Dendritic cell treated with granulocyte-macrophage colony-stimulating factor and Interleukin-4, amounts not matched to agents 40 ng/mL and 50 ng/mL, for 4 days (primary cell): Measurements from ENCODE around the gene RAB3B.
"Not testable (repeated sequence)": the region's sequence is repeated elsewhere in the genome, so short reads cannot be mapped to it uniquely, and the experiment has no call there.

Source experiments
- H3K27ac Mint-ChIP-seq: one replicate; pipeline ENCODE4 v1.8.0; 2022; ENCODE audit warnings: mild to moderate bottlenecking, mixed read lengths
- H3K27me3 Mint-ChIP-seq: one replicate; pipeline ENCODE4 v1.8.0; 2022; ENCODE audit warnings: mild to moderate bottlenecking, mixed read lengths
- H3K36me3 Mint-ChIP-seq: one replicate; pipeline ENCODE4 v1.8.0; 2022; ENCODE audit warnings: low read depth, mixed read lengths
- H3K4me1 Mint-ChIP-seq: one replicate; pipeline ENCODE4 v1.8.0; 2022; ENCODE audit warnings: low read depth, mixed read lengths
- H3K4me3 Mint-ChIP-seq: one replicate; pipeline ENCODE4 v1.8.0; 2022; ENCODE audit warnings: mild to moderate bottlenecking, moderate library complexity, mixed read lengths
- H3K9me3 Mint-ChIP-seq: one replicate; pipeline ENCODE4 v1.8.0; 2022; ENCODE audit warnings: mixed read lengths
- intact Hi-C: fragments of 100-400 bp; cut with micrococcal nuclease; formaldehyde crosslinking; loops from one replicate; pipeline ENCODE4 v1.15.0; 2022

The RAB3B gene

DNA sequence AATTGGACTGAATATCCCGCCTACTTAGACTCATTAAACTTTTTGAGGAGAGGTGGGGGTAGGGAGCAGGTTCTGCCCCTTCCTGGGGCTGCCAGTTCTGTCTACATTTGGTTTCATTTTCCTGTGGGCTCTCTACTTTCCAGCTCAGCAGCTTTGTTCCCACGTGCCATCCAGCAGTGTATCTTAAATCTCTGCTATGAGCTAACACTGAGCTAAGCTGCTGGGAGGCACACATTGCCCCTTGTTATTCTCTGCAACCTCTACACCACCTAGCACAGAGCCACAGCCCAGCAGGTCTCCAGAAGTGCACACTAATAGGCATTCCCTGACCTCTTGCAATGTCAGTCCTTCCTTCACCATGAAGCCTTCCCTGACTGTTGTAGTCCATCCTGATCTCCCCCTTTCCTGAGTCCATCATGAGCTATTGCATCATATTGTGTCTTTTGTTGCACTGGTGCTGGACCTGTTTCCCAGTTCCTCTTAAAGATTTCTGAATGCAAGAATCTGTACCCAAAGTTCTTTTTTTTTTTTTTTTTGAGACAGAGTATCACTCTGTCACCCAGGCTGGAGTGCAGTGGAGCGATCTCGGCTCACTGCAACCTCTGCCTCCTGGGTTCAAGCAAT, 83.3 kb downstream of the RAB3B start:
- Mint-ChIP-seq H3K4me3 (no peak overlapping the region), H3K9me3 (peaks cover 14% of the 10 kb centered on the region), H3K27me3 (peaks cover 15% of the 10 kb centered on the region), H3K27ac (no peak overlapping the region), H3K36me3 (no peaks in the 10 kb centered on the region), H3K4me1 (peaks cover 6% of the 10 kb centered on the region)
- intact Hi-C loops = no loop called here

DNA sequence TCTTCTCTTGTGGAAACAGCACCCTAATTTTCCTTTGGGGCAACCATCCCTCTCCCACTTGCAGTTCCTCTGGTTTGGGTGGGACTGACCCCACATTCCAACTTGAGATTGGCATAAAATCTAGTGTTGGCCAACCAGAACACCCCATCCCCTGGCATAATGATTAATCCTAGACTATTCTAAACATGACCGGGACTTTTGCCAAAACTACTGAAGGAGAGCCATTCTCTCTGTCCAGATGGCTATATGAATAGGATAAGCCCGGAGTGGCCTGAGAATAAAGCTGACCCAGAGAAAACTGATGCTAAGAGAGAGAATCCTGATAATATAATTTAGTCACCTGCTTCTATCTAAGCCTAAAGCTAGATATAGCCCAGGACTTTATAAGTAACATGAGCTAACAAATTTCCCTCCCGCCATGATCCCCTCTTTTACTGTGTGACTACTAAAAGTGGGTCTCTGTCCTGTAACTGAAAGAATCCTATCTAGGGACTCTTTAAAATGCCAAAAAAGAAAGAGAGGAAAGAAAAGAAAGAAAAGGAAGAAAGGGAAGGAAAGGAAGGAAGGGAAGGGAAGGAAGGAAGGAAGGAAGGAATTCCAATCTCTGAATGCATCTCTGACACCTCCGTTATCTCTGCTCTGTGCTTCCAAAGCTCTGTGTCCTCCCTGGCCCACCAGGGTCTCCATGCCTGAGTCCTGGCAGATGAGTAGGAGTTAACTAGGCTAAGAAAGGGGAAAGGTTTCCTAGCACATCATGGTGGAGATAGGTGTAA, 84.0 kb downstream of the RAB3B start:
- intact Hi-C loops = no loop called here
- Mint-ChIP-seq H3K9me3 (peaks cover 14% of the 10 kb centered on the region), H3K27me3 (peaks cover 19% of the 10 kb centered on the region), H3K4me1 (peaks cover 6% of the 10 kb centered on the region), H3K4me3 (no peak overlapping the region), H3K36me3 (no peaks in the 10 kb centered on the region), H3K27ac (no peak overlapping the region)

DNA sequence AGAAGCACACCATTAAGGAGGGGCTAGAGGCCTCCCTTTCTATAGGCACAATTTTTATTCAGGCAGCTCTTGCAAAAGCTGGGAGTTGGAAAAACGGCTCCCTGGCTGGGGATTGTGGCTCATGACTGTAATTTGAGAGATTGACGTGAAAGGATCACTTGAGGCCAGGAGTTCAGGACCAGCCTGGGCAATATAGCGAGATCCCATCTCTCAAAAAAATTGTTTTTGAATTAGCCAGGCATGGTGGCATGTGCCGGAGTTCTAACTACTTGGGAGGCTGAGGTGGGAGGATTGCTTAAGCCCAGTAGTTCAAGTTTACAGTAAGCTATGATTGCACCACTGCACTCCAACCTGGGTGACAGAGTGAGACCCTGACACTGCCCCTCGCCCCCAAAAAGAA, 88.0 kb downstream of the RAB3B start:
- Mint-ChIP-seq H3K4me1 (peaks cover 5% of the 10 kb centered on the region), H3K27me3 (peaks cover 27% of the 10 kb centered on the region), H3K4me3 (no peak overlapping the region), H3K27ac (no peak overlapping the region), H3K36me3 (no peaks in the 10 kb centered on the region), H3K9me3 (peaks cover 14% of the 10 kb centered on the region)
- intact Hi-C loops = no loop called here

- intact Hi-C loops = no loop called here
- Mint-ChIP-seq H3K4me1 (no peaks in the 10 kb centered on the region), H3K36me3 (no peaks in the 10 kb centered on the region), H3K27me3 (peaks cover 36% of the 10 kb centered on the region), H3K27ac (no peak overlapping the region), H3K4me3 (no peak overlapping the region), H3K9me3 (peaks cover 4% of the 10 kb centered on the region)
These were observed 89.3 kb downstream of the RAB3B start for GRCh38 chr1:51901151-51901550.

DNA sequence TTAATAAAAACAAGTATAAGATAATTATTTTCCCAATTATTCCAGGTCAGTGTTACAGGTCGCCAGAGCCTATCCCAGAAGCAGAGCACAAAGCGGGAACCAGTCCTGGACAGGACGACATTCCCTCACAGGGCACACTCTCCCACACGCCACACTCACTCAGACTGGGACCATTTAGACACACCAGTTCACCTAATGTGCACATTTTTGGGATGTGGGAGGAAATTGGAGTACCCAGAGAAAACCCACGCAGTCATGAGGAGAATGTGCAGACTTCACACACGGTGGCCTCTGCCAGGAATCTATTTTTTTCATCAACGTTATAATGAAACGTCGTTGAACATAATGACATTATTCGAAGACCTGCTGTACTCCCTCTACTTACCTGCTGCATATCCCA, 91.5 kb downstream of the RAB3B start:
- H3K4me3 Mint-ChIP-seq = no peak overlapping the region
- no peaks in the 10 kb centered on the region for H3K9me3 Mint-ChIP-seq
- no peaks in the 10 kb centered on the region for H3K36me3 Mint-ChIP-seq
- H3K27me3 Mint-ChIP-seq = peaks cover 42% of the 10 kb centered on the region
- no peak overlapping the region for H3K27ac Mint-ChIP-seq
- intact Hi-C loops = no loop called here
- H3K4me1 Mint-ChIP-seq = no peaks in the 10 kb centered on the region

DNA sequence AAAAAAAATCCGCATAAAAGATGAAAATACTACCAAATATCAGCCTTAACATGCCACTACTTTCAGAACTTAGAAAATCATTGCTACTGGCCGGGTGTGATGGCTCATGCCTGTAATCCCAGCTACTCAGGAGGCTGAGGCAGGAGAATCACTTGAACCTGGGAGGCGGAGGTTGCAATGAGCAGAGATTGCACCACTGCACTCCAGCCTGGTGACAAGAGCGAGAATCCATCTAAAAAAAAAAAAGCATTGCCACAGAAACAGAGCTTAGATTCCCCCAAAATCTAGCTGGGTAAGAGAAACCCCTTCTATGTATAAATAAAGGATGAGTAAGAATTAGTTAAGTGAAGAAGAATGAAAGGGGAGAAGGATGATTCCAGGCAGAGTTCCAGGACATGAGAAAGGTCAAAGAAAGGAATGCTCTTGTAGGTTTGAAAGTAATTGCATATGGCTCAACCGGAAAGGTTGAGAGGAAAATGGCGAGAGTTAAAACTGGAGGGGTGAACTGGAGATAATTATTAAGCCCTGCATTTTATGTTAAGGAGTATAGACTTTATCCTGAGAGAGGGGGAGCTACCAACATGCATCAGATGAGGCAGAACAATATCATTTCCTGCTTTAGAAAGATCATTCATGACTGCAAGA, 92.3 kb downstream of the RAB3B start:
- intact Hi-C loops = no loop called here
- no peak overlapping the region for H3K27ac Mint-ChIP-seq
- H3K36me3 Mint-ChIP-seq = no peaks in the 10 kb centered on the region
- H3K4me1 Mint-ChIP-seq = no peaks in the 10 kb centered on the region
- H3K9me3 Mint-ChIP-seq = no peaks in the 10 kb centered on the region
- no peak overlapping the region for H3K4me3 Mint-ChIP-seq
- peaks cover 46% of the 10 kb centered on the region for H3K27me3 Mint-ChIP-seq

- intact Hi-C loops = loop anchor here (1.0 kb wide), 1 partner anchor 105 kb away; no protein-coding TSS in a partner anchor
- no peaks in the 10 kb centered on the region for H3K9me3 Mint-ChIP-seq
- H3K27ac Mint-ChIP-seq = no peak overlapping the region
- no peak overlapping the region for H3K4me3 Mint-ChIP-seq
- no peaks in the 10 kb centered on the region for H3K36me3 Mint-ChIP-seq
- no peaks in the 10 kb centered on the region for H3K4me1 Mint-ChIP-seq
- peaks cover 47% of the 10 kb centered on the region for H3K27me3 Mint-ChIP-seq
These were observed 92.8 kb downstream of the RAB3B start for GRCh38 chr1:51897699-51898031.

DNA sequence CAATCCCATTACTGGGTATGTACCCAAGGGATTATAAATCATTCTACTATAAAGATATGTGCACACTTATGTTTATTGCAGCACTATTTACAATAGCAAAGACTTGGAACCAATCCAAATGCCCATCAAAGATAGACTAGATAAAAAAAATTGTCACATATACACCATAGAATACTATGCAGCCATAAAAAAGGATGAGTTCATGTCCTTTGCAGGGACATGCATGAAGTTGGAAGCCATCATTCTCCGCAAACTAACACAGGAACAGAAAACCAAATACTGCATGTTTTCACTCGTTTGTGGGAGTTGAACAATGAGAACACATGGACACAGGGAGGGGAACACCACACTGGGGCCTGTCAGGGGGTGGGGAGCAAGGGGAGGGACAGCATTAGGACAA, 95.8 kb downstream of the RAB3B start:
- H3K36me3 Mint-ChIP-seq, H3K27ac Mint-ChIP-seq, H3K4me3 Mint-ChIP-seq, H3K4me1 Mint-ChIP-seq, H3K9me3 Mint-ChIP-seq, intact Hi-C loops: not testable (repeated sequence)
- H3K27me3 Mint-ChIP-seq = peaks cover 65% of the 10 kb centered on the region

GRCh38 chr1:51878616-51879336, 111.7 kb downstream of the RAB3B start, which contains the start of gene NRDC:
Gene NRDC (minus strand): TSS chr1:51878727. CDS start chr1:51878615, 112 bp downstream.
- H3K27me3 Mint-ChIP-seq = peaks cover 14% of the 10 kb centered on the region
- no peak within 1 kb of the TSS for H3K27ac Mint-ChIP-seq
- peaks cover 13% of the 10 kb centered on the region for H3K36me3 Mint-ChIP-seq
- H3K4me1 Mint-ChIP-seq = peaks cover 25% of the 10 kb centered on the region
- H3K4me3 Mint-ChIP-seq = no peak within 1 kb of the TSS
- no peaks in the 10 kb centered on the region for H3K9me3 Mint-ChIP-seq
- intact Hi-C loops = loop anchor here (2.0 kb wide), 1 partner anchor 178 kb away; the partner anchor contains the start of gene BTF3L4

GRCh38 chr1:51878308-51878615, 112.2 kb downstream of the RAB3B start:
- Mint-ChIP-seq H3K36me3 (peaks cover 18% of the 10 kb centered on the region), H3K4me3 (no peak overlapping the region)

GRCh38 chr1:51877434-51878307, 112.8 kb downstream of the RAB3B start:
- Mint-ChIP-seq H3K4me1 (peaks cover 16% of the 10 kb centered on the region), H3K27me3 (peaks cover 12% of the 10 kb centered on the region), H3K27ac (no peak overlapping the region), H3K4me3 (no peak overlapping the region), H3K36me3 (peaks cover 20% of the 10 kb centered on the region), H3K9me3 (no peaks in the 10 kb centered on the region)
- intact Hi-C loops = loop anchor here (2.0 kb wide), 1 partner anchor 179 kb away; the partner anchor contains the start of gene BTF3L4

More at GRCh38 chr1:51878308-51878615, 112.2 kb downstream of the RAB3B start:
- Mint-ChIP-seq H3K27ac (no peak overlapping the region), H3K4me1 (peaks cover 22% of the 10 kb centered on the region), H3K9me3 (no peaks in the 10 kb centered on the region), H3K27me3 (peaks cover 14% of the 10 kb centered on the region)
- intact Hi-C loops = loop anchor here (2.0 kb wide), 1 partner anchor 179 kb away; the partner anchor contains the start of gene BTF3L4

DNA sequence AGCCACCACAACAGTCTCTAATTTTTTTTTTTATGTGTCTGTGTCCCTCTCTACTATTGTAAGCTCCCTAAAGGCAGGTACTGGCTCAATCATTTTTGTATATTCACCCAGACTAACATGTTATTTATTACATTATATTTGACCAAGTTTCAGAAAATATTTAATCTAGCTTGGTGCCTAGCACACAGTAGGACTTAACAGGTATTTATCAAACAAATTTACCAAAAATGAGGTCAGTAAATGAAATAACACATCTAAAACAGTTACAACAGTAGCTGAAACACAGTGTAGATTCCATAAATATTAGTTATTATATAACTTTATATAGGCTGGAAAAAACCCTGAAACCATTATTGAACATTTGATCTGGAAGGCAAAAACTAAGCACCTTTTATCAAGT, 114.7 kb downstream of the RAB3B start:
- Mint-ChIP-seq H3K27me3 (peaks cover 5% of the 10 kb centered on the region), H3K36me3 (peaks cover 36% of the 10 kb centered on the region), H3K4me3 (peak overlapping the region; percentile 74), H3K4me1 (peaks cover 32% of the 10 kb centered on the region), H3K9me3 (no peaks in the 10 kb centered on the region), H3K27ac (peak overlapping the region; percentile 77)
- intact Hi-C loops = no loop called here

- Mint-ChIP-seq H3K36me3 (peaks cover 40% of the 10 kb centered on the region), H3K9me3 (no peaks in the 10 kb centered on the region), H3K27me3 (peaks cover under 1% of the 10 kb centered on the region), H3K27ac (peak overlapping the region; percentile 77), H3K4me3 (peak overlapping the region; percentile 74), H3K4me1 (peaks cover 37% of the 10 kb centered on the region)
- intact Hi-C loops = no loop called here
These were observed 115.2 kb downstream of the RAB3B start for GRCh38 chr1:51875291-51875772.
